ENCODE measurements around the gene ZNF672. TPM values are rescaled to one million over a fixed set of nuclear protein-coding genes. Genes with fewer than 3 reads are reported as not detected.

ZNF672 gene
- total RNA-seq, 4 donors from 2014 or later = 15.0 to 34.3 (median 24.0) TPM

GRCh38 chr1:248814351-248814750 is 23.7 kb upstream of the ZNF672 start:
- no peak overlapping the region for H3K4me3 ChIP-seq
- no peak for DNase-seq
- TF ChIP-seq CTCF (IDR thresholded peaks at IDR 0.05) (no peak), POLR2A (IDR thresholded peaks at IDR 0.05) (no peak)
- H3K27ac ChIP-seq = no peak overlapping the region
- intact Hi-C loops (cut with DNase I; ENCODE audit: low total_unique reads) = no loop called here
- H3K36me3 ChIP-seq = no peaks in the 10 kb centered on the region
- H3K9me3 ChIP-seq = no peaks in the 10 kb centered on the region
- no peaks in the 10 kb centered on the region for H3K4me1 ChIP-seq
- H3K27me3 ChIP-seq = no peaks in the 10 kb centered on the region

- Histone ChIP-seq H3K4me1 (no peaks in the 10 kb centered on the region), H3K36me3 (no peaks in the 10 kb centered on the region), H3K27ac (no peak overlapping the region), H3K27me3 (no peaks in the 10 kb centered on the region), H3K4me3 (no peak overlapping the region), H3K9me3 (no peaks in the 10 kb centered on the region)
- intact Hi-C loops (cut with DNase I; ENCODE audit: low total_unique reads) = no loop called here
- DNase-seq = no peak
- no peak for TF ChIP-seq POLR2A (IDR thresholded peaks at IDR 0.05)
- TF ChIP-seq CTCF (IDR thresholded peaks at IDR 0.05) = no peak
Measured at GRCh38 chr1:248815407-248816034, 22.5 kb upstream of the ZNF672 start.

- Histone ChIP-seq H3K4me1 (no peaks in the 10 kb centered on the region), H3K36me3 (no peaks in the 10 kb centered on the region), H3K9me3 (no peaks in the 10 kb centered on the region), H3K4me3 (no peak overlapping the region), H3K27me3 (no peaks in the 10 kb centered on the region), H3K27ac (no peak overlapping the region)
- TF ChIP-seq CTCF (IDR thresholded peaks at IDR 0.05) (no peak), POLR2A (IDR thresholded peaks at IDR 0.05) (no peak)
- DNase-seq = no peak
- intact Hi-C loops (cut with DNase I; ENCODE audit: low total_unique reads) = no loop called here
Measured at GRCh38 chr1:248816042-248816851, 21.8 kb upstream of the ZNF672 start.

- TF ChIP-seq CTCF (IDR thresholded peaks at IDR 0.05) (no peak), POLR2A (IDR thresholded peaks at IDR 0.05) (no peak)
- Histone ChIP-seq H3K27ac (no peak overlapping the region), H3K4me1 (no peaks in the 10 kb centered on the region), H3K36me3 (no peaks in the 10 kb centered on the region), H3K9me3 (no peaks in the 10 kb centered on the region), H3K27me3 (no peaks in the 10 kb centered on the region), H3K4me3 (no peak overlapping the region)
- DNase-seq = no peak
- intact Hi-C loops (cut with DNase I; ENCODE audit: low total_unique reads) = no loop called here
Measured at GRCh38 chr1:248817065-248817464, 21.0 kb upstream of the ZNF672 start.

Measured in uterus (tissue), 4 donors.